HEK293 (cell line): ENCODE measurements around the gene TOR1AIP2.

Experiments
- CTCF ChIA-PET: fragments of 350-600 bp; formaldehyde crosslinking; extraction: SDS; loops from one replicate; lab custom pipeline; 2021; ENCODE audit warnings: antibody characterized with exemption; lab: Yijun Ruan, JAX
- POLR2A ChIA-PET: fragments of 300-600 bp; formaldehyde crosslinking; extraction: SDS; loops from one replicate; lab custom pipeline; 2020; ENCODE audit warnings: antibody characterized with exemption, inconsistent platforms; lab: Yijun Ruan, JAX
- H3K27ac ChIP-seq: fragments of 200-500 bp; sonication (Bioruptor generic); 2 replicates; pipeline ENCODE4 v1.5.1; 2014; ENCODE audit warnings: low read depth, low read length, control low read depth, inconsistent platforms; ENCODE audit errors: extremely low read depth
- H3K36me3 ChIP-seq, 2 experiments: fragments of 200-500 bp in 1 of 2; sonication (Bioruptor generic) in 1 of 2; 1 replicate in 1 of 2; 2 replicates in 1 of 2; pipeline ENCODE4 v1.5.1; 2014 to 2017; ENCODE audit warnings: inconsistent platforms in 2 of 2, low read length in 2 of 2; ENCODE audit not compliant: control insufficient read depth in 2 of 2, insufficient read depth in 1 of 2
- H3K4me1 ChIP-seq: fragments of 200-500 bp; sonication (Bioruptor generic); 2 replicates; pipeline ENCODE4 v1.5.1; 2014; ENCODE audit warnings: mild to moderate bottlenecking, low read length, inconsistent platforms; ENCODE audit not compliant: control insufficient read depth, insufficient read depth
- H3K4me3 ChIP-seq: 2 replicates; pipeline ENCODE4 v1.5.1; 2011; ENCODE audit warnings: low read depth, mild to moderate bottlenecking, control low read depth, low read length, moderate library complexity
- H3K9me3 ChIP-seq: fragments of 200-500 bp; sonication (Bioruptor generic); 2 replicates; pipeline ENCODE4 v1.5.1; 2014; ENCODE audit warnings: low read depth, low read length, inconsistent platforms; ENCODE audit not compliant: control insufficient read depth, insufficient read depth
- ELK4 ChIP-seq: IDR thresholded peaks from 2 replicates; pipeline ENCODE4 v1.6.1; 2011; ENCODE audit warnings: mild to moderate bottlenecking, low read depth, low read length, borderline replicate concordance
- FEZF1 ChIP-seq: fragments of 450-650 bp; formaldehyde crosslinking; IDR thresholded peaks from 2 replicates; pipeline ENCODE4 v1.5.1; 2016; ENCODE audit warnings: missing biosample characterization, missing genetic modification characterization
- GLI2 ChIP-seq: fragments of 450-650 bp; formaldehyde crosslinking; IDR thresholded peaks from 2 replicates; pipeline ENCODE4; 2017; ENCODE audit warnings: missing biosample characterization, missing genetic modification characterization, low read depth, borderline replicate concordance
- HOXC10 ChIP-seq: sonication (generic); formaldehyde crosslinking; IDR thresholded peaks from 2 replicates; pipeline ENCODE4 v1.8.1; 2023; ENCODE audit warnings: mild to moderate bottlenecking, missing genetic modification reagents
- HOXD13 ChIP-seq: sonication (generic); formaldehyde crosslinking; IDR thresholded peaks from 2 replicates; pipeline ENCODE4 v1.8.0; 2022; ENCODE audit warnings: missing genetic modification reagents, borderline replicate concordance
- KLF17 ChIP-seq: fragments of 450-650 bp; formaldehyde crosslinking; IDR thresholded peaks from 2 replicates; pipeline ENCODE4 v1.5.1; 2016; ENCODE audit warnings: missing biosample characterization, missing genetic modification characterization
- PRDM1 ChIP-seq: fragments of 450-650 bp; formaldehyde crosslinking; IDR thresholded peaks from 2 replicates; pipeline ENCODE4; 2016; ENCODE audit warnings: missing biosample characterization, missing genetic modification characterization
- SALL2 ChIP-seq: fragments of 450-650 bp; formaldehyde crosslinking; IDR thresholded peaks from 2 replicates; pipeline ENCODE4 v1.5.0; 2017; ENCODE audit warnings: missing biosample characterization, mild to moderate bottlenecking, missing genetic modification characterization, borderline replicate concordance
- SCRT1 ChIP-seq: fragments of 450-650 bp; formaldehyde crosslinking; IDR thresholded peaks from 2 replicates; pipeline ENCODE4 v1.5.1; 2016; ENCODE audit warnings: missing biosample characterization, missing genetic modification characterization, borderline replicate concordance
- TCF7L2 ChIP-seq: IDR thresholded peaks from 2 replicates; pipeline ENCODE4 v1.6.1; 2011; ENCODE audit warnings: low read depth, mild to moderate bottlenecking, inconsistent platforms, low read length, moderate library complexity, borderline replicate concordance
- ZNF10 ChIP-seq: fragments of 450-650 bp; formaldehyde crosslinking; IDR thresholded peaks from 2 replicates; pipeline ENCODE4 v1.5.1; 2017; ENCODE audit warnings: missing biosample characterization, missing genetic modification characterization
- ZNF140 ChIP-seq: fragments of 450-650 bp; formaldehyde crosslinking; IDR thresholded peaks from 2 replicates; pipeline ENCODE4 v1.5.1; 2016; ENCODE audit warnings: missing biosample characterization, missing genetic modification characterization
- ZNF157 ChIP-seq: fragments of 450-650 bp; formaldehyde crosslinking; IDR thresholded peaks from 2 replicates; pipeline ENCODE4 v1.5.1; 2016; ENCODE audit warnings: missing biosample characterization, missing genetic modification characterization
- ZNF174 ChIP-seq: fragments of 450-650 bp; formaldehyde crosslinking; IDR thresholded peaks from 2 replicates; pipeline ENCODE4 v1.5.0; 2017; ENCODE audit warnings: missing biosample characterization, mild to moderate bottlenecking, missing genetic modification characterization
- ZNF18 ChIP-seq: fragments of 450-650 bp; formaldehyde crosslinking; IDR thresholded peaks from 2 replicates; pipeline ENCODE4 v1.5.1; 2016; ENCODE audit warnings: missing biosample characterization, missing genetic modification characterization
- ZNF211 ChIP-seq: fragments of 450-650 bp; formaldehyde crosslinking; IDR thresholded peaks from 2 replicates; pipeline ENCODE4 v1.5.1; 2016; ENCODE audit warnings: low read depth, missing biosample characterization, missing genetic modification characterization
- ZNF24 ChIP-seq: fragments of 450-650 bp; formaldehyde crosslinking; IDR thresholded peaks from 2 replicates; pipeline ENCODE4 v1.5.1; 2016; ENCODE audit warnings: missing biosample characterization, missing genetic modification characterization
- ZNF292 ChIP-seq: fragments of 450-650 bp; formaldehyde crosslinking; IDR thresholded peaks from 2 replicates; pipeline ENCODE4 v1.5.1; 2016; ENCODE audit warnings: low read depth, missing biosample characterization, missing genetic modification characterization, borderline replicate concordance
- ZNF311 ChIP-seq: fragments of 450-650 bp; formaldehyde crosslinking; IDR thresholded peaks from 2 replicates; pipeline ENCODE4 v1.5.1; 2017; ENCODE audit warnings: missing biosample characterization, missing genetic modification characterization, borderline replicate concordance
- ZNF341 ChIP-seq: fragments of 450-650 bp; formaldehyde crosslinking; IDR thresholded peaks from 2 replicates; pipeline ENCODE4; 2016; ENCODE audit warnings: low read depth, missing biosample characterization, missing genetic modification characterization
- ZNF404 ChIP-seq: fragments of 450-650 bp; formaldehyde crosslinking; IDR thresholded peaks from 2 replicates; pipeline ENCODE4 v1.5.1; 2017; ENCODE audit warnings: missing biosample characterization, missing genetic modification characterization
- ZNF48 ChIP-seq: fragments of 450-650 bp; formaldehyde crosslinking; IDR thresholded peaks from 2 replicates; pipeline ENCODE4 v1.5.1; 2016; ENCODE audit warnings: missing biosample characterization, missing genetic modification characterization
- ZNF488 ChIP-seq: fragments of 450-650 bp; formaldehyde crosslinking; IDR thresholded peaks from 2 replicates; pipeline ENCODE4 v1.5.1; 2016; ENCODE audit warnings: missing biosample characterization, missing genetic modification characterization
- ZNF548 ChIP-seq: fragments of 450-650 bp; formaldehyde crosslinking; IDR thresholded peaks from 2 replicates; pipeline ENCODE4 v1.5.1; 2016; ENCODE audit warnings: missing biosample characterization, missing genetic modification characterization
- ZNF701 ChIP-seq: fragments of 450-650 bp; formaldehyde crosslinking; IDR thresholded peaks from 2 replicates; pipeline ENCODE4 v1.5.1; 2016; ENCODE audit warnings: missing biosample characterization, missing genetic modification characterization
- ZNF830 ChIP-seq: fragments of 450-650 bp; IDR thresholded peaks from 2 replicates; pipeline ENCODE4 v1.5.0; 2018; ENCODE audit warnings: missing biosample characterization, missing genetic modification characterization, low read depth, mild to moderate bottlenecking, moderate library complexity
- TF ChIP-seq, protein P1 (sequence below): fragments of 450-650 bp; formaldehyde crosslinking; IDR thresholded peaks from 2 replicates; pipeline ENCODE4 v1.5.1; 2016; ENCODE audit warnings: missing biosample characterization, missing genetic modification characterization
- TF ChIP-seq, protein P2 (sequence below): fragments of 450-650 bp; formaldehyde crosslinking; IDR thresholded peaks from 2 replicates; pipeline ENCODE4; 2016; ENCODE audit warnings: missing biosample characterization, missing genetic modification characterization
- TF ChIP-seq, protein P3 (sequence below): fragments of 450-650 bp; formaldehyde crosslinking; IDR thresholded peaks from 2 replicates; pipeline ENCODE4 v1.5.1; 2016; ENCODE audit warnings: missing biosample characterization, missing genetic modification characterization

TOR1AIP2 gene

DNA sequence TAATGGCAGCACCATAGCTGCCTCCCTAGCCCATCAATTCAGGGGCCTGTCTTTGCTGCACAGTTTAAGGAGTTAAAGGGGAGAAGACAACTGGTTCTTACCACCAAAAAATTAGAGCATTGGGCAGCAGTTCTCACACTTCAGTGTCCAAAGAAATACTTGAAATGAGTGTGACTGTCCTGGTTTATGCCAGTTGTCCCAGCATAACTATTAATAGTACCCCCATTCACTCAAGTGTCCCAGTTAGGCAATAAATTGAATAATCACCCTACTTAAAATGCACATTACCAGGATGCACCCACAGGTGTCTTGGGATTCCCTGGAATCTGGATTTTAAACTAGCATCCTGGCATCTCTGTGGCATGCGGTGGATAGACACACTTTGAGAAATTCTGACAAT, 83.5 kb downstream of the TOR1AIP2 start:
- Histone ChIP-seq H3K4me3 (no peak overlapping the region), H3K27ac (no peak overlapping the region), H3K36me3 (no peaks in the 10 kb centered on the region), H3K9me3 (no peaks in the 10 kb centered on the region), H3K4me1 (no peaks in the 10 kb centered on the region)
- no peak for TF ChIP-seq ELK4
- no peak for TF ChIP-seq ZNF701
- no peak for TF ChIP-seq ZNF404 (tag by site-specific recombination)
- TF ChIP-seq, protein P1, sequence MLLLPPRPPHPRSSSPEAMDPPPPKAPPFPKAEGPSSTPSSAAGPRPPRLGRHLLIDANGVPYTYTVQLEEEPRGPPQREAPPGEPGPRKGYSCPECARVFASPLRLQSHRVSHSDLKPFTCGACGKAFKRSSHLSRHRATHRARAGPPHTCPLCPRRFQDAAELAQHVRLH = no peak
- no peak for TF ChIP-seq GLI2
- no peak for TF ChIP-seq ZNF174 (tag by site-specific recombination)
- TF ChIP-seq ZNF830 = no peak
- no peak for TF ChIP-seq KLF17 (tag by site-specific recombination)
- TF ChIP-seq ZNF548 = no peak
- no peak for TF ChIP-seq ZNF311
- no peak for TF ChIP-seq FEZF1
- TF ChIP-seq SCRT1 (tag by site-specific recombination) = no peak
- TF ChIP-seq SALL2 (tag by site-specific recombination) = no peak
- no peak for TF ChIP-seq HOXC10 (CRISPR knock-in tag)
- TF ChIP-seq HOXD13 (CRISPR knock-in tag) = no peak
- TF ChIP-seq ZNF140 (tag by site-specific recombination) = no peak
- TF ChIP-seq ZNF341 (tag by site-specific recombination) = no peak
- TF ChIP-seq, protein P2, sequence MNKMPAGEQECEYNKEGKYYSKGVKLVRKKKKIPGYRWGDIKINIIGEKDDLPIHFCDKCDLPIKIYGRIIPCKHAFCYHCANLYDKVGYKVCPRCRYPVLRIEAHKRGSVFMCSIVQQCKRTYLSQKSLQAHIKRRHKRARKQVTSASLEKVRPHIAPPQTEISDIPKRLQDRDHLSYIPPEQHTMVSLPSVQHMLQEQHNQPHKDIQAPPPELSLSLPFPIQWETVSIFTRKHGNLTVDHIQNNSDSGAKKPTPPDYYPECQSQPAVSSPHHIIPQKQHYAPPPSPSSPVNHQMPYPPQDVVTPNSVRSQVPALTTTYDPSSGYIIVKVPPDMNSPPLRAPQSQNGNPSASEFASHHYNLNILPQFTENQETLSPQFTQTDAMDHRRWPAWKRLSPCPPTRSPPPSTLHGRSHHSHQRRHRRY = no peak
- TF ChIP-seq ZNF211 (tag by site-specific recombination) = no peak
- TF ChIP-seq ZNF10 = no peak
- ChIA-PET CTCF (interaction anchor here (0.7 to 8.0 kb wide), 3 partner anchors 15 to 20 kb away, joined by 6 to 89 read pairs (median 27); no protein-coding TSS in a partner anchor), POLR2A (no interaction called here)

GRCh38 chr1:179793281-179793680, 84.3 kb downstream of the TOR1AIP2 start:
- ChIA-PET CTCF (interaction anchor here (0.7 to 3.8 kb wide), 3 partner anchors 16 to 21 kb away, joined by 6 to 27 read pairs (median 15); no protein-coding TSS in a partner anchor), POLR2A (no interaction called here)
- Histone ChIP-seq H3K9me3 (no peaks in the 10 kb centered on the region), H3K36me3 (no peaks in the 10 kb centered on the region), H3K4me1 (no peaks in the 10 kb centered on the region), H3K27ac (no peak overlapping the region), H3K4me3 (no peak overlapping the region)
- TF ChIP-seq TCF7L2 (no peak), PRDM1 (no peak), ZNF488 (tag by site-specific recombination) (no peak), ZNF18 (tag by site-specific recombination) (no peak), ZNF292 (tag by site-specific recombination) (no peak), ZNF157 (tag by site-specific recombination) (no peak), ZNF24 (tag by site-specific recombination) (no peak), ZNF341 (tag by site-specific recombination) (no peak), ZNF48 (tag by site-specific recombination) (no peak)
- TF ChIP-seq, protein P3, sequence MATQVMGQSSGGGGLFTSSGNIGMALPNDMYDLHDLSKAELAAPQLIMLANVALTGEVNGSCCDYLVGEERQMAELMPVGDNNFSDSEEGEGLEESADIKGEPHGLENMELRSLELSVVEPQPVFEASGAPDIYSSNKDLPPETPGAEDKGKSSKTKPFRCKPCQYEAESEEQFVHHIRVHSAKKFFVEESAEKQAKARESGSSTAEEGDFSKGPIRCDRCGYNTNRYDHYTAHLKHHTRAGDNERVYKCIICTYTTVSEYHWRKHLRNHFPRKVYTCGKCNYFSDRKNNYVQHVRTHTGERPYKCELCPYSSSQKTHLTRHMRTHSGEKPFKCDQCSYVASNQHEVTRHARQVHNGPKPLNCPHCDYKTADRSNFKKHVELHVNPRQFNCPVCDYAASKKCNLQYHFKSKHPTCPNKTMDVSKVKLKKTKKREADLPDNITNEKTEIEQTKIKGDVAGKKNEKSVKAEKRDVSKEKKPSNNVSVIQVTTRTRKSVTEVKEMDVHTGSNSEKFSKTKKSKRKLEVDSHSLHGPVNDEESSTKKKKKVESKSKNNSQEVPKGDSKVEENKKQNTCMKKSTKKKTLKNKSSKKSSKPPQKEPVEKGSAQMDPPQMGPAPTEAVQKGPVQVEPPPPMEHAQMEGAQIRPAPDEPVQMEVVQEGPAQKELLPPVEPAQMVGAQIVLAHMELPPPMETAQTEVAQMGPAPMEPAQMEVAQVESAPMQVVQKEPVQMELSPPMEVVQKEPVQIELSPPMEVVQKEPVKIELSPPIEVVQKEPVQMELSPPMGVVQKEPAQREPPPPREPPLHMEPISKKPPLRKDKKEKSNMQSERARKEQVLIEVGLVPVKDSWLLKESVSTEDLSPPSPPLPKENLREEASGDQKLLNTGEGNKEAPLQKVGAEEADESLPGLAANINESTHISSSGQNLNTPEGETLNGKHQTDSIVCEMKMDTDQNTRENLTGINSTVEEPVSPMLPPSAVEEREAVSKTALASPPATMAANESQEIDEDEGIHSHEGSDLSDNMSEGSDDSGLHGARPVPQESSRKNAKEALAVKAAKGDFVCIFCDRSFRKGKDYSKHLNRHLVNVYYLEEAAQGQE (tag by site-specific recombination) = no peak
